HG03135 (cell line): ENCODE results near the gene CAV2.

Experiments
- ATAC-seq: cut with Tn5 transposase; IDR thresholded peaks from one replicate; pipeline ENCODE4 v1.9.1; 2021; ENCODE audit warnings: mild to moderate bottlenecking, moderate library complexity; ENCODE audit not compliant: unreplicated experiment

CAV2 gene

GRCh38 chr7:116545411-116545993 lies 46.0 kb downstream of the CAV2 start:
- no peak for ATAC-seq

- no peak for ATAC-seq
Observed at GRCh38 chr7:116546054-116546453, 46.5 kb downstream of the CAV2 start.

- ATAC-seq = no peak
Observed at GRCh38 chr7:116546916-116547315, 47.4 kb downstream of the CAV2 start.

- no peak for ATAC-seq
Observed at GRCh38 chr7:116547347-116547746, 47.8 kb downstream of the CAV2 start.

GRCh38 chr7:116548506-116548905 lies 49.0 kb downstream of the CAV2 start:
- ATAC-seq = peak; percentile 88

- no peak for ATAC-seq
Observed at GRCh38 chr7:116549370-116549769, 49.8 kb downstream of the CAV2 start.

- ATAC-seq = no peak
Observed at GRCh38 chr7:116551692-116552091, 52.2 kb downstream of the CAV2 start.

- ATAC-seq = no peak
Observed at GRCh38 chr7:116552602-116553001, 53.1 kb downstream of the CAV2 start.

GRCh38 chr7:116553168-116553964 lies 53.8 kb downstream of the CAV2 start:
- no peak for ATAC-seq

GRCh38 chr7:116554436-116554835 lies 54.9 kb downstream of the CAV2 start:
- no peak for ATAC-seq

GRCh38 chr7:116554911-116555310 lies 55.4 kb downstream of the CAV2 start:
- ATAC-seq = no peak

GRCh38 chr7:116557066-116557585 lies 57.6 kb downstream of the CAV2 start:
- no peak for ATAC-seq

GRCh38 chr7:116557901-116558300 lies 58.4 kb downstream of the CAV2 start:
- no peak for ATAC-seq
